ENCODE data around the gene C3orf52.

GRCh38 chr3:112141293-112141692, 55.1 kb downstream of the C3orf52 start:
- no peak for TF ChIP-seq CTCF (IDR thresholded peaks at IDR 0.05)
- TF ChIP-seq POLR2A (IDR thresholded peaks at IDR 0.05) = no peak

Data from lower leg skin (tissue), 3 donors.